Ecto neural progenitor cell (in vitro differentiated cells): ENCODE measurements around the gene CD81.

Experiments
- DNase-seq: peaks from one replicate; pipeline ENCODE4 v3.0.0-alpha.2; 2018; ENCODE audit warnings: low spot score

CD81 gene

GRCh38 chr11:2391181-2391975 lies 14.3 kb downstream of the CD81 start:
- DNase-seq = no peak

DNA sequence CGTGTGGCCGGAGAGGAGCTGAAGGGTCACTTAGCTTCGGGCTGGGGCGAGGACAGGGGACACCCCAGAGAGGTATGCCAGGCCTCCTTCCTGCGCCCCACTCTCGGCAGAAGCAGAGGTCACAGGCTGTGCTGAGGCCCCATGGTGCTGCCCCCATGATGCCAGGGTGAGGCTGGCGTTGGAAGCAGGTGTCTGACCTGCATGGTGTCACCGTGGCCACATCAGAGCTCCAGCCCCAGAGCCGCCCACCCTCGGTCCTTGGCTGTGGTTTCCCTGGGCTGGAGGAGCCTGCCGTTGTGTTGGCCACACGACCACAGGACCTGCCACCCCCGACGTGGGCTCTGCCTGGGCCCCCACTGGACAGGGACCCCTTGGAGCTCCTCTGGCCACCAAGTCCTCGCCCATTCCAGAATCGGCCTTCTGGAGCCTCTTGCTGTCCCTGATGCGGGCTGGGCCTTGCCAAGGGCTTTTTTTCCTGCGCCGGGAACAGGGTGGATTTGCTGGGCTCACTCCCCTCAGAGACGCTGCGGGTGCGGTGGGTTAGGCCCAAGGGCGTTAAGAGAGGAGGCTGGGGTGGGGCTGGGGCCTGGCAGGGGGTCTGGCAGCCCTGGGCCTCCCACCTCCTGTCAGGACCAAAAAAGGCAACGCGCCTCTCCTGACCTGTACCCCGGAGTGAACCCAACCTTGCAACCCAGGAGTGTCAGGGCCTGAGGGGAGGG lies 15.3 kb downstream of the CD81 start:
- DNase-seq = no peak

DNA sequence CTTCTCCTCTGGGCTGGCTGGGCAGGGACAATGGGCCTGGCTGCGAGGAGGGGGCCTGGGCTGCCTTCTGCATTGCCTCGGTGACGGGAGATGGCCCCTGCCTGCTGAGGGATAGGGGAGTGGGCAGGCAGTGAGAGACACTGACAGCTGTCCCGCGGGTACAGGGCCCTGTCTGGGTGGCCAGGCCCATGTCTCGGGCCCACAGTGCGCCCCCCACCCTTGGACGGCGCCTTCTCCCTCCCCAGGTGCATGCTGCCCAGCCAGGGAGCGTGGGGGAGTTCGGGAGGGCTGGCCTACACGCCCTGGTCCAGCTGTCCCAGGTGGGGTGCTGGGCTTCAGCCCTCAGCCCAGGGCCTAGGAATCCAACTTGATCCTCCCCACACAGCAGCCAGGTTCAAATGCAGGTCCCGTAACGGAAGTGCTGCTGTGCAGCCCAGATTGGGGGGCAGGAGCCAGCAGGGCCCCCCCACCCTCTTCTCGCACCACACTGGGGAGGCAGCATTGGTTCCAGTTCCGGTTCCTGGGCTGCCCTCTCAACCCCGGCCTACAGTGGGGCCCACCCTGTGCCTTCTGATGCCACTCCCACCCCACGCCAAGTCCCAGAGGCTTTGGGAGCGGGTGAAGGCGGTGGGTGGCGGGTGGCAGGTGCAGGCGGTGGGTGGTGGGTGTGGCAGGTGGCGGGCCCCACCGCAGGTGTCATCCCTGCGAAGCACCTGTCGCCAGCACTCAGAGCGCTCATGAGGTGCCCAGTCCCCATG lies 16.2 kb downstream of the CD81 start:
- no peak for DNase-seq

GRCh38 chr11:2393941-2394817 lies 17.1 kb downstream of the CD81 start:
- no peak for DNase-seq

DNA sequence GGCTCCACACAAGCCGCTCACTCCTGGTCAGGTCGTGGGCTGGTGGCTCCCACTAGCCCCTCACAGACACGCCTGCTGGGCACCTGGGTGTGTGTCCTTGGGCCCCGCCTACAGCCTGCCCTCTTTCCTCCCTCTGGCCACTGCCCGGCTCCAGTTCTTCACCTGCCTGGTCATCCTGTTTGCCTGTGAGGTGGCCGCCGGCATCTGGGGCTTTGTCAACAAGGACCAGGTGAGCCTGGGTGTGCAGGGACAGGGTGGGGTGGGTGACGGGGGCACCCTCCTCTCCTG lies 17.7 kb downstream of the CD81 start:
- no peak for DNase-seq

DNA sequence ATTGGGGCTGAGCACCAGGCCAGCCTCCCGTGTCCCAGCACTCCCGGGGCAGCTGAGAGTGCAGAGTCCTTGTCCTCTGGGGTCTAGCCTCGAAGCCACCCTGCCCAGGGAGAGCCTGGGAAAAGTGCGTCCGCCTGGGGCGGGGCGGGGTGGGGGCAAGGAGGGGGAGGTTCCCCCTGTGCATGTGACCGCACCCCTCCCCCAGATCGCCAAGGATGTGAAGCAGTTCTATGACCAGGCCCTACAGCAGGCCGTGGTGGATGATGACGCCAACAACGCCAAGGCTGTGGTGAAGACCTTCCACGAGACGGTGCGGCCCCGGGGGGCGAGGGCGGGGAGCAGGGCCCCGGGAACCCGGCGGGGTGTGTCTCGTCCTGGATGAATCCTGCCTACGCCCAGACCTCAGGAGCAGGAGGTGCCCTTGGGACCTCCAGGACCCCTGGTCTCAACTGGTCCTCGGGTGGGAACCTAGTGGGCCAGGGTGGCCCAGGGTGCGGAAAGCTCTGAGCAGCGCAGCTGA lies 18.2 kb downstream of the CD81 start:
- no peak for DNase-seq

GRCh38 chr11:2395856-2396255 lies 18.7 kb downstream of the CD81 start:
- no peak for DNase-seq

DNA sequence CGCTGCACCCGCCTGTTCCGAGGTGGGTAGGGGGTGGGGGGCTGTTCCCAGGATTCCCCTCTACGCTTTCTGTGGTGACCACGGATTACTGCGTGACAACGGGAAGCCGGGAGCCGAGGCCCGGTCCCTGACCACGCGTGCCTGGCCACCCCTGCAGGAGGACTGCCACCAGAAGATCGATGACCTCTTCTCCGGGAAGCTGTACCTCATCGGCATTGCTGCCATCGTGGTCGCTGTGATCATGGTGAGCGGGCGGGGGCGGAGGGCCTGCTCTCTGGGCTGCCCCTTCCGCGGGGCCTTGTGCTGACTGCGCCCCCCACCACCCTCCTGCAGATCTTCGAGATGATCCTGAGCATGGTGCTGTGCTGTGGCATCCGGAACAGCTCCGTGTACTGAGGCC lies 19.4 kb downstream of the CD81 start:
- DNase-seq = no peak

GRCh38 chr11:2397005-2397404 lies 19.9 kb downstream of the CD81 start:
- DNase-seq = no peak

- no peak for DNase-seq
These were observed 21.7 kb downstream of the CD81 start for GRCh38 chr11:2398664-2399355.

DNA sequence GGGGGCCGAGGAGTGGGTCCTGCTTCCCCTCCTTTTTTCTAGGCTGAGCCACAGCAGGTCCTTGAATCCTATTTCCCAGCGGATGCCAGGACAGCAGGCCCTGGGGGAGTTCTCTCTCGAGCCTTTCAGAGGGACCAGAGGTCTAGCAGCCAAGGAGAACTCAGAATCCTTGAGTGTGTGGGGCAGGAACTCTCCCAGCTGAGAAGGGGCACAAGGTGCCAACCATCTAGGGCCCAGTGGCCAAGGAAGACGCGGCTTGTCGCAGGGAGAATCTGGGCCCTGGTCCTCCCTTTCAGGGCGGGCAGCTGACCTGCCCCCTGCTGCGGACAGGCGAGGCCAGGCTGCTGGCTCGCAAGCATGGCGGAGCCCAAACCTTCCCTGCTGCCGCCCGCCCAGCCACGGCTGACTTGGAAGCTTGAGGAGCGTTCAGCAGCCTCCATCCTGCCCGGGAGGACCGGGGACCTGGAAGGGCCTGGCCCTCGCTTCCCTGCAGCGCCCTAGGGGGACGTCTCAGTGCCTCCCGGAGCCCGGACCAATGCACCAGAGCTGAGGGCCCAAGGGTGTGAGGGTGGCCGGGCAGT lies 22.5 kb downstream of the CD81 start:
- no peak for DNase-seq

- peak; percentile 99 for DNase-seq
These were observed 23.1 kb downstream of the CD81 start, which contains the start of gene TSSC4 for GRCh38 chr11:2400069-2400761. Gene TSSC4 (plus strand): TSS chr11:2400750. CDS start chr11:2402634, 1,884 bp downstream.

DNA sequence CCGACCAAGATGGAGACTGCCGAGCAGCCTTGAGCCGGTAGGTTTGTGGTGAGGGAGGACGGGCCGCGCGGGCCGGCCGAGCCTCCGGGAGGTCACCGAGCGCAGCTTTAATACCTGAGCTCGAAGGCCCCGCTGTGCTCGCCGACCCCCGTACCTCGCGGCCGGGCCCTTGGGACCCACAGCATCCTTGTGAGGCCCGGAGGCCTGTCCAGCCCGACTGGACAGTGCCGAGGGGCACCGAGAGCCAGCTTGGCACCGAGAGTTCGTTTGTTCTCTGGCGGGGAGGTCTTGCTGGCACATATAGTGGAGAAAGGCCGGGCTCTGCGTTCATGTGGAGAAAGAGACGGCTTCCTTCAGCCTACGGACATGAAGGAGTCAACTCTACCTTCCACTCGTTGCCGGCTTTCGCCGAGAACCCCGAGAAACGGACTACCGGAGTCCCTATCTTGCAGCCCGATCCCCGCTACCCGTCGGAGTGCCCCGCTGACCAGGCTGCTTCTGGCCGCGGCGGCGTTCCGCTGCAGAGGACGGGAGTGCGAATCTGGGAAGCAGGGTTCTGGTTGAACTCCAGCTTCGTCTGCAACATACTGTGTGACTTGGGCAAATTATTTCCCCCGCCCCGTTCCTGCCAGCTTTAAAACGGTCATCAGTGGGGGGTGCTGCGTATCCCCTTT lies 23.8 kb downstream of the CD81 start:
- DNase-seq = no peak

DNA sequence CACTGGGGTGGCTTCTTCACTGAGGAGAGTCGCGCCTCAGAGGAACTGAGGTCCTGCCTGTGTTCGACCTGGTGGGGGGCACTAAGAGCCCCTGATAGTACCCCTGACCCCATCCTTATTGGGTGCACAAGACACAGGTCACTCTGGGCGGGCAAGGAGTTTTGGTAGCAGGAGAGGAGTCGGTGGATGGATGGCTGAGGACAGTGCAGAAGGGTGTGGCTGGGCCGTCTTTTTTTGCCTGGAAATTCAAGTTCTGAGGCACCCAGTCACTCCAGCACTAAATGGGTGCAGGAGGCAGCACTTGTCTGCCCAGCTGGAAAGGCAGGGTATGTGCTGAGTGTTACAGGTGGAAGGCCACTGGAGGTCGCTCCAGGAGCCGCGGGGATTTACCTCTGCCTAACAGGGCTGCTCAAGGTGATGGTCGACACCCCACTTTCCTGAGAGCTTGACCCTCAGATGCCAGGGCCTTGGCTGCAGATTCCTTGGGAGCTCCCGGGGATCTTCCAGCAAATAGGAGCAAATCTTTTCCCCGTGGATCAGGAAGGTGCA lies 24.4 kb downstream of the CD81 start:
- DNase-seq = no peak

DNA sequence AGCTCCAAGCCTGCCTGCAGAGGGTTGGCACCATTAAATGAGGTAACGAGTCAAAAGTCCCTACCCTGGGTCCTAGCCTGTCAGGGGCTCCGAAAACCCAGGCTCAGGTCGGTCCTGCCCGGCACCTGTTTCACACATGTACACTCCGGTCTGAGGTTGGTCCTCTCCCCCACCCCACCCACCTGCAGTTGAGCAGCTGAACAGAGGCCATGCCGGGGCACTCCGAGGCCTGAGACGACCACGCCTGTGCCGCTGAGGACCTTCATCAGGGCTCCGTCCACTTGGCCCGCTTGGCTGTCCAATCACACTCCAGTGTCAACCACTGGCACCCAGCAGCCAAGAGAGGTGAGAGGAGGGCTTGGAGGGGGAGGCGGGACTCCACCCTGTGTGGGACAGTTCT lies 25.0 kb downstream of the CD81 start:
- DNase-seq = no peak

GRCh38 chr11:2402890-2403645 lies 26.0 kb downstream of the CD81 start:
- no peak for DNase-seq

- no peak for DNase-seq
These were observed 27.7 kb downstream of the CD81 start for GRCh38 chr11:2404735-2405196.

GRCh38 chr11:2406451-2406850 lies 29.3 kb downstream of the CD81 start:
- DNase-seq = no peak
